KOPT-K1 (cell line): Measurements from ENCODE around the gene IL17RB.
A peak's percentile ranks its signal among the peaks of the same experiment; 100 is the strongest.

ENCODE experiments used
- H3K27ac ChIP-seq: fragments of 200-600 bp; sonication (generic); 2 replicates; pipeline ENCODE4 v1.5.1; 2016; ENCODE audit warnings: antibody characterized with exemption, mild to moderate bottlenecking, low read depth, low read length; ENCODE audit not compliant: poor library complexity, severe bottlenecking
- H3K36me3 ChIP-seq: fragments of 200-600 bp; sonication (generic); 2 replicates; pipeline ENCODE4 v1.5.1; 2017; ENCODE audit warnings: antibody characterized with exemption, mild to moderate bottlenecking, low read length, moderate library complexity; ENCODE audit not compliant: insufficient read depth
- H3K9me3 ChIP-seq: fragments of 200-600 bp; sonication (generic); 2 replicates; pipeline ENCODE4 v1.5.1; 2017; ENCODE audit warnings: antibody characterized with exemption, low read length, mild to moderate bottlenecking; ENCODE audit not compliant: insufficient read depth, poor library complexity, severe bottlenecking

IL17RB gene

GRCh38 chr3:53834429-53835095 lies 11.8 kb upstream of the IL17RB start:
- Histone ChIP-seq H3K27ac (no peak overlapping the region), H3K36me3 (no peaks in the 10 kb centered on the region), H3K9me3 (no peaks in the 10 kb centered on the region)

- Histone ChIP-seq H3K27ac (no peak overlapping the region), H3K36me3 (no peaks in the 10 kb centered on the region), H3K9me3 (no peaks in the 10 kb centered on the region)
Measured at GRCh38 chr3:53835257-53835656, 11.1 kb upstream of the IL17RB start.

- H3K27ac ChIP-seq, result no peak overlapping the region
- H3K36me3 ChIP-seq, result no peaks in the 10 kb centered on the region
- H3K9me3 ChIP-seq, result no peaks in the 10 kb centered on the region
Measured at GRCh38 chr3:53836084-53836872, 10.1 kb upstream of the IL17RB start.

GRCh38 chr3:53837331-53837730 lies 9.0 kb upstream of the IL17RB start:
- H3K9me3 ChIP-seq, result no peaks in the 10 kb centered on the region
- H3K36me3 ChIP-seq, result no peaks in the 10 kb centered on the region
- H3K27ac ChIP-seq, result no peak overlapping the region

GRCh38 chr3:53841296-53841695 lies 5.1 kb upstream of the IL17RB start:
- Histone ChIP-seq H3K9me3 (no peaks in the 10 kb centered on the region), H3K36me3 (no peaks in the 10 kb centered on the region), H3K27ac (peak overlapping the region; percentile 43)

- H3K36me3 ChIP-seq, result no peaks in the 10 kb centered on the region
- H3K9me3 ChIP-seq, result no peaks in the 10 kb centered on the region
- H3K27ac ChIP-seq, result peak overlapping the region; percentile 64
Measured at GRCh38 chr3:53842436-53843194, 3.8 kb upstream of the IL17RB start.

- Histone ChIP-seq H3K9me3 (no peaks in the 10 kb centered on the region), H3K27ac (peak overlapping the region; percentile 64), H3K36me3 (no peaks in the 10 kb centered on the region)
Measured at GRCh38 chr3:53843195-53844177, 2.9 kb upstream of the IL17RB start.

GRCh38 chr3:53844262-53845102 lies 1.9 kb upstream of the IL17RB start:
- H3K36me3 ChIP-seq, result no peaks in the 10 kb centered on the region
- H3K27ac ChIP-seq, result peak overlapping the region; percentile 64

GRCh38 chr3:53845103-53845880 lies 1.1 kb upstream of the IL17RB start:
- Histone ChIP-seq H3K9me3 (no peaks in the 10 kb centered on the region), H3K27ac (peak overlapping the region; percentile 64), H3K36me3 (no peaks in the 10 kb centered on the region)

More at GRCh38 chr3:53844262-53845102, 1.9 kb upstream of the IL17RB start:
- H3K9me3 ChIP-seq, result no peaks in the 10 kb centered on the region

GRCh38 chr3:53845881-53846133 lies 561 bp upstream of the IL17RB start:
- Histone ChIP-seq H3K36me3 (no peaks in the 10 kb centered on the region), H3K27ac (no peak overlapping the region), H3K9me3 (no peaks in the 10 kb centered on the region)

- Histone ChIP-seq H3K9me3 (no peaks in the 10 kb centered on the region), H3K36me3 (no peaks in the 10 kb centered on the region), H3K27ac (no peak overlapping the region)
Measured at GRCh38 chr3:53846851-53847155, 435 bp downstream of the IL17RB start.

- no peaks in the 10 kb centered on the region for H3K9me3 ChIP-seq
- H3K27ac ChIP-seq, result no peak overlapping the region
- no peaks in the 10 kb centered on the region for H3K36me3 ChIP-seq
Measured at GRCh38 chr3:53849916-53850315, 3.5 kb downstream of the IL17RB start.

- no peak overlapping the region for H3K27ac ChIP-seq
Measured at GRCh38 chr3:53850895-53851294, 4.5 kb downstream of the IL17RB start.

More at GRCh38 chr3:53850895-53851294, 4.5 kb downstream of the IL17RB start:
- no peaks in the 10 kb centered on the region for H3K9me3 ChIP-seq
- no peaks in the 10 kb centered on the region for H3K36me3 ChIP-seq
